HepG2 (cell line): ENCODE data around the gene C1QB. TPM values are rescaled to one million over a fixed set of nuclear protein-coding genes. Genes with fewer than 3 reads are reported as not detected.

ENCODE experiments used
- ATAC-seq: fragments of 200-7000 bp; cut with Tn5 transposase; 3 replicates; pipeline ENCODE4 v1.9.1; 2020; ENCODE audit warnings: mild to moderate bottlenecking, moderate library complexity
- BruUV-seq: library from RNA; stranded (reverse); fragments of 400-500 nt; replicated peaks from 2 replicates; lab custom pipeline; 2021; lab: Mats Ljungman, UMichigan
- CTCF ChIA-PET: fragments of 300-600 bp; formaldehyde crosslinking; extraction: SDS; loops from one replicate; lab custom pipeline; 2021; ENCODE audit warnings: low total read pairs, inconsistent platforms, low intra/inter-chr PET ratio; lab: Yijun Ruan, JAX
- POLR2A ChIA-PET: fragments of 350-600 bp; sonication (Branson Sonifier 250); formaldehyde crosslinking; loops from one replicate; lab custom pipeline; 2020; ENCODE audit warnings: antibody characterized with exemption, inconsistent platforms; lab: Yijun Ruan, JAX
- DNase-seq: peaks from one replicate; pipeline ENCODE4 v3.0.0-alpha.2; 2015; ENCODE audit warnings: low spot score
- FAIRE-seq: peaks from 3 replicates; lab custom pipeline; 2011; peaks lifted over from hg19 to GRCh38; lab: Jason Lieb, UNC
- H2AFZ ChIP-seq: one replicate; pipeline ENCODE4 v1.6.1; 2011; ENCODE audit warnings: low read length, inconsistent platforms
- H3K27ac ChIP-seq: fragments of 300-600 bp; 3 replicates; pipeline ENCODE4 v1.8.0; 2011; ENCODE audit warnings: mixed run types, mild to moderate bottlenecking, mixed read lengths, low read length, inconsistent platforms; ENCODE audit not compliant: insufficient read depth; ENCODE audit errors: extremely low read length
- H3K27me3 ChIP-seq, 2 experiments: fragments of 200-600 bp in 1 of 2; 2 replicates in 1 of 2; 3 replicates in 1 of 2; pipeline versions ENCODE4 v1.6.0 to v1.8.0; 2011; ENCODE audit warnings: low read length in 2 of 2, mild to moderate bottlenecking in 2 of 2, moderate library complexity in 2 of 2, inconsistent platforms in 1 of 2; ENCODE audit not compliant: insufficient read depth in 2 of 2, control insufficient read depth in 1 of 2
- H3K36me3 ChIP-seq, 2 experiments: fragments of 200-600 bp in 1 of 2; replicated peaks in 1 of 2; 2 replicates in 1 of 2; 3 replicates in 1 of 2; pipeline versions ENCODE4 v1.5.1 to v1.8.0; 2011; ENCODE audit warnings: low read length in 2 of 2, inconsistent platforms in 1 of 2; ENCODE audit not compliant: insufficient read depth in 2 of 2, control insufficient read depth in 1 of 2
- H3K4me1 ChIP-seq: 2 replicates; pipeline ENCODE4 v1.5.1; 2012; ENCODE audit warnings: low read length, inconsistent platforms; ENCODE audit not compliant: insufficient read depth
- H3K4me2 ChIP-seq: 2 replicates; pipeline ENCODE4 v1.6.0; 2011; ENCODE audit warnings: low read depth, low read length, inconsistent platforms
- H3K4me3 ChIP-seq, 3 experiments: fragments of 200-600 bp in 1 of 3; sonication (generic), shearing (Covaris generic) in 1 of 3; replicated peaks in 1 of 3; 2 replicates each; pipeline ENCODE4 v1.5.1; 2011 to 2016; ENCODE audit warnings: low read length in 3 of 3, inconsistent platforms in 2 of 3, low read depth in 2 of 3, mild to moderate bottlenecking in 2 of 3, control low read depth in 1 of 3, mixed read lengths in 1 of 3; ENCODE audit not compliant: insufficient read depth in 1 of 3
- H3K79me2 ChIP-seq: one replicate; pipeline ENCODE4 v1.6.1; 2011; ENCODE audit warnings: low read length, inconsistent platforms; ENCODE audit not compliant: insufficient read depth
- H3K9ac ChIP-seq: 2 replicates; pipeline ENCODE4 v1.6.0; 2011; ENCODE audit warnings: mild to moderate bottlenecking, low read depth, low read length, inconsistent platforms; ENCODE audit not compliant: insufficient read depth
- H3K9me3 ChIP-seq: 2 replicates; pipeline ENCODE4 v1.5.1; 2012; ENCODE audit warnings: mild to moderate bottlenecking, low read length
- H4K20me1 ChIP-seq: 2 replicates; pipeline ENCODE4 v1.6.0; 2011; ENCODE audit warnings: inconsistent platforms, mild to moderate bottlenecking, low read length, moderate library complexity; ENCODE audit not compliant: insufficient read depth
- CBFB ChIP-seq: sonication (generic); formaldehyde crosslinking; IDR thresholded peaks from 2 replicates; pipeline ENCODE4 v1.4.0; 2020; ENCODE audit warnings: missing genetic modification reagents
- EZH2 ChIP-seq: conservative IDR thresholded peaks from 2 replicates; pipeline ENCODE4 v1.6.1; 2012; ENCODE audit warnings: mild to moderate bottlenecking, low read depth, low read length, moderate library complexity
- GZF1 ChIP-seq: sonication (generic); formaldehyde crosslinking; IDR thresholded peaks from 2 replicates; pipeline ENCODE4 v1.5.1; 2020; ENCODE audit warnings: mild to moderate bottlenecking, missing genetic modification reagents
- HMGXB3 ChIP-seq: sonication (generic); formaldehyde crosslinking; IDR thresholded peaks from 2 replicates; pipeline ENCODE4 v1.4.0; 2020; ENCODE audit warnings: missing genetic modification reagents, borderline replicate concordance
- MIER2 ChIP-seq: IDR thresholded peaks from 2 replicates; pipeline ENCODE4 v1.6.1; 2016; ENCODE audit warnings: missing biosample characterization, missing genetic modification reagents
- TEAD2 ChIP-seq: sonication (generic); formaldehyde crosslinking; IDR thresholded peaks from 2 replicates; pipeline ENCODE4 v1.9.0; 2021; ENCODE audit warnings: missing genetic modification reagents
- ZNF10 ChIP-seq: sonication (generic); formaldehyde crosslinking; IDR thresholded peaks from 2 replicates; pipeline ENCODE4 v1.4.0; 2020; ENCODE audit warnings: mild to moderate bottlenecking, low read depth, missing genetic modification reagents, borderline replicate concordance
- ZNF616 ChIP-seq: sonication (generic); formaldehyde crosslinking; IDR thresholded peaks from 2 replicates; pipeline ENCODE4 v1.5.0; 2020; ENCODE audit warnings: low read depth, mild to moderate bottlenecking, missing genetic modification reagents
- ZNF737 ChIP-seq: sonication (generic); formaldehyde crosslinking; IDR thresholded peaks from 2 replicates; pipeline ENCODE4 v1.5.0; 2020; ENCODE audit warnings: missing genetic modification reagents, mild to moderate bottlenecking, borderline replicate concordance
- ZSCAN30 ChIP-seq: sonication (generic); formaldehyde crosslinking; IDR thresholded peaks from 2 replicates; pipeline ENCODE4 v1.5.0; 2020; ENCODE audit warnings: mild to moderate bottlenecking, missing genetic modification reagents
- WGBS: methylation state at CpG from one replicate; pipeline ENCODE4 v1.1.6; 2017; ENCODE audit warnings: low lambda C conversion rate; 5-methylcytosine and 5-hydroxymethylcytosine counted together
- in situ Hi-C: cut with HindIII; loops from 2 replicates; pipeline ENCODE4 v1.10.0; 2017; ENCODE audit warnings: low pct_unique_long_range_greater_than_20kb; ENCODE audit not compliant: extremely low pct_ligation_motif_present
- intact Hi-C: fragments of 100-400 bp; cut with micrococcal nuclease; formaldehyde crosslinking; loops from one replicate; pipeline ENCODE4 v1.10.0; 2022; ENCODE audit not compliant: unreplicated experiment
- polyA plus RNA-seq, 8 experiments: library from polyadenylated mRNA; depleted of rRNA in 3 of 8; stranded (reverse) in 7 of 8; unstranded in 1 of 8; fragments of >200 nt; fragmentation: Illumina TruSeq in 4 of 8; extraction: Trizol in 4 of 8; gene quantifications; 2 replicates each; pipeline versions ENCODE4 v1.2.1 to v1.2.3, GENCODE V29; 2011 to 2016; ENCODE audit warnings: low read depth in 4 of 8, missing spikeins in 1 of 8, mixed read lengths in 1 of 8; ENCODE audit not compliant: insufficient read depth in 1 of 8
- total RNA-seq, 5 experiments: library from RNA; depleted of rRNA; stranded (reverse); fragments of >200 nt; fragmentation: Illumina TruSeq; extraction: Trizol; gene quantifications; 2 replicates each; pipeline ENCODE4 v1.2.3, GENCODE V29; 2016; ENCODE audit warnings: low read depth in 1 of 5
- TF ChIP-seq, protein P1 (sequence below): sonication (generic); formaldehyde crosslinking; IDR thresholded peaks from 2 replicates; pipeline ENCODE4 v1.4.0; 2020; ENCODE audit warnings: missing genetic modification reagents
- TF ChIP-seq, protein P2 (sequence below): sonication (generic); formaldehyde crosslinking; IDR thresholded peaks from 2 replicates; pipeline ENCODE4 v1.4.0; 2020; ENCODE audit warnings: missing genetic modification reagents, mild to moderate bottlenecking, borderline replicate concordance

Gene C1QB
- total and polyA plus RNA-seq, 2 of the 13 experiments (the other 11 are each of a cell fraction or from before 2014, with no cell fraction given), result not detected

DNA sequence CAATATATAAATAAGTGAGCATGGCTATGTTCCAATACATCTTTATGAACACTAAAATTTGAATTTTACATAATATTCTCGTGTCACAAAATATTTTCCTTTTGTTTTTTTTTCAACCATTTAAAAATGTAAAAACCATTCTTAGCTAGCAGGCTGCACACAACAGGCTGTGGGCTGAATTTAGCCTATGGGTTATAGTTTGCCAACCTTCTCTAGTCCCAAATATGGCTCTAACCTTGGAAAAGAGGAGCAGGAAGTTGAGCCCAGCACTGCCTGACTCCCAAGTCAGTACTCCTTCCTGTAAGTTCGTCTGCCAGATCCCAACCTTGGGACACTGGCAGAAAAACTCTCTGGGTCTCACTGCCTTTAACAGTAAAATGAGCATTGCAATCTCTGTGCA, 13.4 kb downstream of the C1QB start:
- ATAC-seq, result no peak
- 1% methylated on average over 2 of the region's 2 CpGs for WGBS
- Histone ChIP-seq H3K79me2 (no peaks in the 10 kb centered on the region), H3K9me3 (no peaks in the 10 kb centered on the region), H3K4me1 (no peaks in the 10 kb centered on the region), H3K27ac (no peak overlapping the region), H3K4me2 (no peak overlapping the region), H3K9ac (no peak overlapping the region), H3K36me3 (no peaks in the 10 kb centered on the region), H4K20me1 (no peaks in the 10 kb centered on the region), H3K4me3 (no peak overlapping the region), H3K27me3 (no peaks in the 10 kb centered on the region; a peak in 4 of 5 replicates), H2AFZ (no peak overlapping the region)
- no peak for DNase-seq
- in situ Hi-C loops, result no loop called here
- POLR2A ChIA-PET, result no interaction called here
- FAIRE-seq, result no peak
- CTCF ChIA-PET, result interaction anchor here (1.7 kb wide), 1 partner anchor 264 kb away, joined by 7 read pairs; no protein-coding TSS in a partner anchor
- BruUV-seq, result no TSS peak
- intact Hi-C loops, result no loop called here
- TF ChIP-seq, protein P1, sequence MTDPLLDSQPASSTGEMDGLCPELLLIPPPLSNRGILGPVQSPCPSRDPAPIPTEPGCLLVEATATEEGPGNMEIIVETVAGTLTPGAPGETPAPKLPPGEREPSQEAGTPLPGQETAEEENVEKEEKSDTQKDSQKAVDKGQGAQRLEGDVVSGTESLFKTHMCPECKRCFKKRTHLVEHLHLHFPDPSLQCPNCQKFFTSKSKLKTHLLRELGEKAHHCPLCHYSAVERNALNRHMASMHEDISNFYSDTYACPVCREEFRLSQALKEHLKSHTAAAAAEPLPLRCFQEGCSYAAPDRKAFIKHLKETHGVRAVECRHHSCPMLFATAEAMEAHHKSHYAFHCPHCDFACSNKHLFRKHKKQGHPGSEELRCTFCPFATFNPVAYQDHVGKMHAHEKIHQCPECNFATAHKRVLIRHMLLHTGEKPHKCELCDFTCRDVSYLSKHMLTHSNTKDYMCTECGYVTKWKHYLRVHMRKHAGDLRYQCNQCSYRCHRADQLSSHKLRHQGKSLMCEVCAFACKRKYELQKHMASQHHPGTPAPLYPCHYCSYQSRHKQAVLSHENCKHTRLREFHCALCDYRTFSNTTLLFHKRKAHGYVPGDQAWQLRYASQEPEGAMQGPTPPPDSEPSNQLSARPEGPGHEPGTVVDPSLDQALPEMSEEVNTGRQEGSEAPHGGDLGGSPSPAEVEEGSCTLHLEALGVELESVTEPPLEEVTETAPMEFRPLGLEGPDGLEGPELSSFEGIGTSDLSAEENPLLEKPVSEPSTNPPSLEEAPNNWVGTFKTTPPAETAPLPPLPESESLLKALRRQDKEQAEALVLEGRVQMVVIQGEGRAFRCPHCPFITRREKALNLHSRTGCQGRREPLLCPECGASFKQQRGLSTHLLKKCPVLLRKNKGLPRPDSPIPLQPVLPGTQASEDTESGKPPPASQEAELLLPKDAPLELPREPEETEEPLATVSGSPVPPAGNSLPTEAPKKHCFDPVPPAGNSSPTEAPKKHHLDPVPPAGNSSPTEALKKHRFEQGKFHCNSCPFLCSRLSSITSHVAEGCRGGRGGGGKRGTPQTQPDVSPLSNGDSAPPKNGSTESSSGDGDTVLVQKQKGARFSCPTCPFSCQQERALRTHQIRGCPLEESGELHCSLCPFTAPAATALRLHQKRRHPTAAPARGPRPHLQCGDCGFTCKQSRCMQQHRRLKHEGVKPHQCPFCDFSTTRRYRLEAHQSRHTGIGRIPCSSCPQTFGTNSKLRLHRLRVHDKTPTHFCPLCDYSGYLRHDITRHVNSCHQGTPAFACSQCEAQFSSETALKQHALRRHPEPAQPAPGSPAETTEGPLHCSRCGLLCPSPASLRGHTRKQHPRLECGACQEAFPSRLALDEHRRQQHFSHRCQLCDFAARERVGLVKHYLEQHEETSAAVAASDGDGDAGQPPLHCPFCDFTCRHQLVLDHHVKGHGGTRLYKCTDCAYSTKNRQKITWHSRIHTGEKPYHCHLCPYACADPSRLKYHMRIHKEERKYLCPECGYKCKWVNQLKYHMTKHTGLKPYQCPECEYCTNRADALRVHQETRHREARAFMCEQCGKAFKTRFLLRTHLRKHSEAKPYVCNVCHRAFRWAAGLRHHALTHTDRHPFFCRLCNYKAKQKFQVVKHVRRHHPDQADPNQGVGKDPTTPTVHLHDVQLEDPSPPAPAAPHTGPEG (CRISPR knock-in tag), result no peak
- no peak for TF ChIP-seq CBFB
- TF ChIP-seq, protein P2, sequence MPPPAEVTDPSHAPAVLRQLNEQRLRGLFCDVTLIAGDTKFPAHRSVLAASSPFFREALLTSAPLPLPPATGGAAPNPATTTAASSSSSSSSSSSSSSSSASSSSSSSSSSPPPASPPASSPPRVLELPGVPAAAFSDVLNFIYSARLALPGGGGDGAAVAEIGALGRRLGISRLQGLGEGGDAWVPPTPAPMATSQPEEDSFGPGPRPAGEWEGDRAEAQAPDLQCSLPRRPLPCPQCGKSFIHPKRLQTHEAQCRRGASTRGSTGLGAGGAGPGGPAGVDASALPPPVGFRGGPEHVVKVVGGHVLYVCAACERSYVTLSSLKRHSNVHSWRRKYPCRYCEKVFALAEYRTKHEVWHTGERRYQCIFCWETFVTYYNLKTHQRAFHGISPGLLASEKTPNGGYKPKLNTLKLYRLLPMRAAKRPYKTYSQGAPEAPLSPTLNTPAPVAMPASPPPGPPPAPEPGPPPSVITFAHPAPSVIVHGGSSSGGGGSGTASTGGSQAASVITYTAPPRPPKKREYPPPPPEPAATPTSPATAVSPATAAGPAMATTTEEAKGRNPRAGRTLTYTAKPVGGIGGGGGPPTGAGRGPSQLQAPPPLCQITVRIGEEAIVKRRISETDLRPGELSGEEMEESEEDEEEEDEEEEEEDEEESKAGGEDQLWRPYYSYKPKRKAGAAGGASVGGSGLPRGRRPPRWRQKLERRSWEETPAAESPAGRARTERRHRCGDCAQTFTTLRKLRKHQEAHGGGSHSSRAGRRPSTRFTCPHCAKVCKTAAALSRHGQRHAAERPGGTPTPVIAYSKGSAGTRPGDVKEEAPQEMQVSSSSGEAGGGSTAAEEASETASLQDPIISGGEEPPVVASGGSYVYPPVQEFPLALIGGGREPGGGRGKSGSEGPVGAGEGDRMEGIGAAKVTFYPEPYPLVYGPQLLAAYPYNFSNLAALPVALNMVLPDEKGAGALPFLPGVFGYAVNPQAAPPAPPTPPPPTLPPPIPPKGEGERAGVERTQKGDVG (CRISPR knock-in tag), result no peak
- TF ChIP-seq ZSCAN30 (CRISPR knock-in tag), result no peak
- no peak for TF ChIP-seq EZH2
- no peak for TF ChIP-seq ZNF737
- TF ChIP-seq TEAD2 (CRISPR knock-in tag), result no peak
- TF ChIP-seq GZF1, result no peak
- no peak for TF ChIP-seq HMGXB3 (CRISPR knock-in tag)
- no peak for TF ChIP-seq MIER2 (CRISPR knock-in tag)
- no peak for TF ChIP-seq ZNF10 (CRISPR knock-in tag)
- TF ChIP-seq ZNF616 (CRISPR knock-in tag), result no peak
